AG10803 (cell line): Measurements from ENCODE around the gene NEDD9.

Source experiments
- DNase-seq: peaks from one replicate; pipeline ENCODE4 v3.0.0; 2010; ENCODE audit warnings: low read depth
- H3K4me3 ChIP-seq: 2 replicates; pipeline ENCODE4 v1.5.1; 2011; ENCODE audit warnings: mild to moderate bottlenecking, low read length, control low read depth
- CTCF ChIP-seq: conservative IDR thresholded peaks from 2 replicates; pipeline ENCODE4 v1.5.1; 2011; ENCODE audit warnings: mild to moderate bottlenecking, low read length, control low read depth, inconsistent platforms

NEDD9 gene

GRCh38 chr6:11162262-11162661 lies 70.2 kb downstream of the NEDD9 start:
- no peak overlapping the region for H3K4me3 ChIP-seq
- no peak for TF ChIP-seq CTCF
- DNase-seq = no peak

- no peak overlapping the region for H3K4me3 ChIP-seq
- DNase-seq = peak; percentile 45
- TF ChIP-seq CTCF = no peak
Measured at GRCh38 chr6:11161031-11161956, 71.2 kb downstream of the NEDD9 start.

GRCh38 chr6:11160199-11160598 lies 72.3 kb downstream of the NEDD9 start:
- no peak for TF ChIP-seq CTCF
- H3K4me3 ChIP-seq = no peak overlapping the region
- DNase-seq = no peak

GRCh38 chr6:11155589-11155988 lies 76.9 kb downstream of the NEDD9 start:
- no peak overlapping the region for H3K4me3 ChIP-seq
- DNase-seq = no peak
- TF ChIP-seq CTCF = no peak

- no peak for TF ChIP-seq CTCF
- H3K4me3 ChIP-seq = no peak overlapping the region
Measured at GRCh38 chr6:11153447-11153846, 79.0 kb downstream of the NEDD9 start.

GRCh38 chr6:11152581-11152980 lies 79.9 kb downstream of the NEDD9 start:
- H3K4me3 ChIP-seq = no peak overlapping the region
- DNase-seq = no peak
- no peak for TF ChIP-seq CTCF

More at GRCh38 chr6:11153447-11153846, 79.0 kb downstream of the NEDD9 start:
- no peak for DNase-seq

- no peak for TF ChIP-seq CTCF
- DNase-seq = no peak
- no peak overlapping the region for H3K4me3 ChIP-seq
Measured at GRCh38 chr6:11151488-11151887, 81.0 kb downstream of the NEDD9 start.
